ENCODE measurements around the gene GSTM4.

DNA sequence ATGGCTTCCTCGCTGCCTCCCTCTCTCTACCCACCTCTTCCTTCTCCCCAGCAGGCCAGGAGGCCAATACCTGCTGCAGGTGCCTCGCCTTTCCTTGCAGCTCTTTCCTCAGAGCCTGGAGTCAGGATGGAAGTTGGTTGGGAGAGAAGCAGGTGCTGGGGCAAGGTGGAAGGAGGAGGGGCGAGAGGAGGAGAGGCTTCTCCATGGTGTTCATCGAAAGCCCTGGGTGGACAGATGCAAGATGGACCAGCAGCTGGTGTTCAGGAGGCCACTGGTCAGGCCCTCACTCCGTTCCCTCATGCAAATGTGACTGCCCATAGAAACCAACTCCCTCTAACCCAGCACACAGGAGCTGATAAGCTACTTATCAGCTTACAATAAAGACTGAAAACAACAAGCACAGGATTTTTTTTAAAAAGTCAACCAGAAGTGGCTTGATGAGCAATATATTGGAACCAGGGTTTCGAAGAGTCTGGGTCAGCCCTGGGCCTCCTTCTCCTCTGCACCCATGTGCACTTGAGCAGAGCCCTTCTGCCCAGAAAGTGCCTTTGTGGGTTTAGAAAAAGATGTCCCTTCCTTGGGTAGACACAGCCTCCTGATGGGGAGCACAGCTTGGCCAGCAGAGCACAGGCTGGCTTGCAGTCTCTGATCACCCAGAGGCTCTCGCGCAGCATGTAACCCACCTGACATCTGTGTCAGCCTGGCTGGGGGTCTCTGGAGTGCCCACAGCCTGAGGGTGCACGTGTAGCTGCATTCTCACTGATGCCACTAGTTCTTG, 16.6 kb upstream of the GSTM4 start:
- TF ChIP-seq EZH2 (IDR thresholded peaks at IDR 0.05; ENCODE audit: borderline replicate concordance, low read length): no peak
- TF ChIP-seq CTCF (IDR thresholded peaks at IDR 0.05; ENCODE audit: low read length): no peak
